ENCODE measurements around the gene CETN1.

CETN1 gene

DNA sequence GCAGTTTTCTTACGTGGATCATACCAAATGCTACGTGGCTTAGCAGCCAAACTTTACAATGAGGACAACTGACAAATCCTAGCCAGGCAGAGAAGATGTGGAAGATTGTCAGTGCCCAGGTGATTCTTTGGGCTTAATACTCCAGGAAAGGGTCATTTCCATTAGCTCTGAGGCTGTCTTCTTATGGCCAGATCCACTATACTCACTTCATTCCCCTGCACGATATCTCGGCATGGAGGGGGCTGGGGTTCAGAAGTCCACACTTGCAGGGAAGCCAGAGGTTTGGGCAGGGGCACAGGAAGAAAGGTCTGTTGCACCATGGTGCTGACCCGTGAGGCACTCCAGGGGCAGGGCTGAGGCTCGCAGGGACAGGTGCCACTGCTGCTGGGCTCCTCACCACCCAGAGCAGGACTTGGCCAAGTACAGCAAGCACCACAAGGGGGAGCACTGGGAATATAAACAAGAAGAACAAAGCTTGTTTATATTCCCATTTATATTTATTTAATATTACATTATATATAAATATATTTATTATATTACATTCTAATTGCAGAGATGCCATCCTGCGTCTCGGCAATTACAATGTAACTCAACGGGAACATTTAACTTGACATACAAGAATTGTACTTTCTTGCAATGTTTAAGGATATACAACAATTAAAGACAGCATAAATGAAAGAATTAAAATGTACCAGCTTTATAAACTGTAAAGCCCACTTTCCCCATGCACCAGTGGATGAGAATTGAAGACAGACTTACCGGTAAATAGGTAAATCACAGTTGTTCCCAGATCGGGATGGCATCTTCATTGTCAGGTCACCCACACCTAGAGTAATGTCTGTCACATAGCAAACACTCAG, 43.8 kb downstream of the CETN1 start:
- FAIRE-seq: no peak

DNA sequence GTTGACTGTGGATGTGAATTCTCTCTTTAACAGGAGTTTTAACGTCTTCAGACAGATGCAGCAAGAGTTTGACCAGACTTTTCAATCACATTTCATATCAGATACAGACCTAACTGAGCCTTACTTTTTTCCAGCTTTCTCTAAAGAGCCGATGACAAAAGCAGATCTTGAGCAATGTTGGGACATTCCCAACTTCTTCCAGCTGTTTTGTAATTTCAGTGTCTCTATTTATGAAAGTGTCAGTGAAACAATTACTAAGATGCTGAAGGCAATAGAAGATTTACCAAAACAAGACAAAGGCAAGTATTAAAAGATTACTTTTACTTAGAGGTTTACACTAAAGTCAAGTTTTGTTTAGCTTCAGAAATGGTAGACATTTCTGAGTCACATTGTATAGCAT, 47.1 kb downstream of the CETN1 start:
- FAIRE-seq: no peak

DNA sequence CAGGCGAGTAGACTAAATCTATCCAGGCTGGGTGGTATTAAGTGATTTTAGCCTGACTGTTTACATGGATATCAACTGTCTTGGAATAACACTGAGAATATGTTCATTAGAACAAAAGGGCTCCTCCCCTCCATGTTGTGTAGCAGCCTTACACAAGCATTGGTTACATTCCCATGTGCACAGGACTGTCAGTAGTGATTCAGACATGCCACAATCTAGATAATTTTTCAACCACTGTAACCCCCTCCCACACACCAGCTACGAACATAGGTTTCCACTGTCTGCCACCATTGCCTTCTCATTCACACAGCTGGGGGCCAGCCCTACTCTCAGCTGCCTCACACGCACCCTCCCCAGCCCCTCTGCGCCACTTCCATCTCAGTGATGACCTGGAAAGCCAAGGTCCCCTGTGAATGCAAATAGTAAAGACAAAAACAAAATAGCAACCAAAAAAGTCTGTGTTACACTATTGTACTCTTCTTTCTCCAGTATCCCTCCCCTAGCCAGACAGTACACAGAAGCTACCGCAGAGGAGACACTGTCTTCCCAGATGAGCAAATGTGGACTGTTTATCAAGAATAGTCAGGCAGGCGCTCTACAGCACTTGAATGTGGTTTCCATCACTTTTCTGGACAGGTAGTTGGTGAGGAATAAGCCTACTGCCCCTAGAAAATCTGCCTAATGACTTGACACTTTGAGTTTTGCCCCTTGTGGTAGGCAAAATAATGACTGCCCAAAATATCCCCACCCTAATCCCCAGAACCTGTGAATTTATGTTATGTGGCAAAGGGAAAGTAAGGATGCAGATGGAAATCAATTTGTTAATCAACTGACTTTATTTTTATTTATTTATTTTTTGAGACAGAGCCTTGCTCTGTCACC, 49.3 kb downstream of the CETN1 start:
- FAIRE-seq: no peak

DNA sequence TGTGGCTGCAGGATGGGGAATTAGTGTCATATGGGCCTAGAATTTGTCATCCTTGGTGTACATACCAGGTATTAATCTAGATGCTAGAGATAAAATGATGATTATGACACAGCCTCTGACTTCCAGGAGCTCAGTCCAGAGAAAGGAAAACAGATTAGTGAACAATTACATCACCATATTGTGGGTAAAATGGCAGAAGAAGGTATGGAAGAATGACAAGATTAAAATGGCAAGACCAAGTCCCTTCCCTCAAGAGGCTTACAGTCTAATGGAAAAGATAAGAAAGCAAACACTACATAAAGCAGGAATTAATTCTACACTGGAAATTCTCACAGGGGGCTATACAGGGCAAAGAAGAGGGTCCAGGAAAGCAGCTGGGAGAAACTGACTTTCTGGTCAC, 51.4 kb downstream of the CETN1 start:
- FAIRE-seq: no peak
